Thyroid gland (tissue), 4 donors: Measurements from ENCODE around the gene OSBPL5. TPM values are rescaled to one million over a fixed set of nuclear protein-coding genes. Genes with fewer than 3 reads are reported as not detected.
"Not testable (repeated sequence)": the region's sequence is repeated elsewhere in the genome, so short reads cannot be mapped to it uniquely, and the experiment has no call there.

Source experiments
- DNase-seq, 2 donors: peaks; one replicate each; pipeline ENCODE4 v3.0.0-alpha.2; 2019
- H3K27ac ChIP-seq, 3 donors: fragments of 200-600 bp; sonication (generic); 1 replicate in 2 of 3; 2 replicates in 1 of 3; pipeline ENCODE4 v1.5.1; 2016 to 2019; ENCODE audit warnings: mild to moderate bottlenecking in 1 of 3, moderate library complexity in 1 of 3
- H3K27me3 ChIP-seq: fragments of 200-600 bp; sonication (generic); one replicate; pipeline ENCODE4 v1.5.1; 2019
- H3K36me3 ChIP-seq, 2 donors: fragments of 200-600 bp; sonication (generic); one replicate each; pipeline ENCODE4 v1.5.1; 2016 to 2019
- H3K4me1 ChIP-seq, 2 donors: fragments of 200-600 bp; sonication (generic); one replicate each; pipeline ENCODE4 v1.5.1; 2017 to 2019
- H3K4me3 ChIP-seq, 3 donors: fragments of 200-600 bp; sonication (generic); replicated peaks in 1 of 3; 1 replicate in 2 of 3; 2 replicates in 1 of 3; pipeline ENCODE4 v1.5.1; 2016; ENCODE audit warnings: mild to moderate bottlenecking in 1 of 3
- H3K9me3 ChIP-seq: fragments of 200-600 bp; sonication (generic); one replicate; pipeline ENCODE4 v1.5.1; 2017
- CTCF ChIP-seq, 6 experiments: fragments of 200-600 bp in 3 of 6; fragments of 450-650 bp in 3 of 6; sonication (generic) in 3 of 6; IDR thresholded peaks; one replicate each; pipeline ENCODE4 v1.5.1; 2016 to 2019; ENCODE audit warnings: antibody characterized with exemption in 6 of 6, mild to moderate bottlenecking in 2 of 6, inconsistent platforms in 1 of 6, moderate library complexity in 1 of 6
- POLR2A ChIP-seq, 2 donors: fragments of 450-650 bp; IDR thresholded peaks; one replicate each; pipeline ENCODE4 v1.6.1; 2017; ENCODE audit warnings: antibody characterized with exemption in 2 of 2, mild to moderate bottlenecking in 2 of 2, moderate library complexity in 1 of 2
- WGBS, 2 donors: methylation state at CpG; one replicate each; pipeline ENCODE4 v1.1.5; 2017; 5-methylcytosine and 5-hydroxymethylcytosine counted together
- intact Hi-C: fragments of 100-400 bp; cut with DNase I; formaldehyde crosslinking; loops from one replicate; pipeline ENCODE4 v1.15.1; 2023
- total RNA-seq, 4 donors: library from RNA; depleted of rRNA; stranded (reverse); fragments of >200 nt; gene quantifications; one replicate each; pipeline ENCODE4 v1.2.3, GENCODE V29; 2016

OSBPL5 gene
- total RNA-seq, 4 donors from 2014 or later, result 24.2 to 46.7 (median 34.4) TPM

- Histone ChIP-seq H3K27me3 (no peaks in the 10 kb centered on the region), H3K36me3 (peaks cover 7 to 9% of the 10 kb centered on the region in 2 donors), H3K4me1 (peaks cover 3 to 26% of the 10 kb centered on the region in 2 donors), H3K27ac (no peak overlapping the region), H3K9me3 (no peaks in the 10 kb centered on the region), H3K4me3 (no peak overlapping the region)
- no peak for DNase-seq
- intact Hi-C loops, result no loop called here
- TF ChIP-seq CTCF (IDR thresholded peaks at IDR 0.05) (no peak), POLR2A (IDR thresholded peaks at IDR 0.05) (no peak)
- 96 to 97% methylated on average over 10 of the region's 10 CpGs for WGBS, 2 donors
These were observed 43.7 kb downstream of the OSBPL5 start for GRCh38 chr11:3121416-3121815.

GRCh38 chr11:3120071-3120792 is 44.9 kb downstream of the OSBPL5 start:
- intact Hi-C loops, result no loop called here
- WGBS, 2 donors, result 95 to 96% methylated on average over 14 to 25 of the region's 26 CpGs
- Histone ChIP-seq H3K4me1 (peaks cover 3 to 25% of the 10 kb centered on the region in 2 donors), H3K9me3 (no peaks in the 10 kb centered on the region), H3K27me3 (no peaks in the 10 kb centered on the region), H3K27ac (no peak overlapping the region), H3K36me3 (peaks cover 7 to 9% of the 10 kb centered on the region in 2 donors), H3K4me3 (no peak overlapping the region)
- TF ChIP-seq POLR2A (IDR thresholded peaks at IDR 0.05) (no peak), CTCF (IDR thresholded peaks at IDR 0.05) (no peak)
- DNase-seq, result peak in 1 of 2 donors; percentile 1

- WGBS, 2 donors, result 96 to 99% methylated on average over 8 to 11 of the region's 14 CpGs
- no peak overlapping the region for H3K4me3 ChIP-seq
- H3K27ac ChIP-seq, result no peak overlapping the region
- no peak for TF ChIP-seq CTCF (IDR thresholded peaks at IDR 0.05)
- TF ChIP-seq POLR2A (IDR thresholded peaks at IDR 0.05), result no peak
- H3K4me1 ChIP-seq, result peaks cover 3 to 16% of the 10 kb centered on the region in 2 donors
- DNase-seq, result peak in 1 of 2 donors; percentile 0
- no peaks in the 10 kb centered on the region for H3K9me3 ChIP-seq
- no peaks in the 10 kb centered on the region for H3K27me3 ChIP-seq
- H3K36me3 ChIP-seq, result peaks cover 7 to 9% of the 10 kb centered on the region in 2 donors
- intact Hi-C loops, result no loop called here
These were observed 45.8 kb downstream of the OSBPL5 start for GRCh38 chr11:3119141-3119821.

GRCh38 chr11:3115321-3115720 is 49.8 kb downstream of the OSBPL5 start:
- 87 to 91% methylated on average over 3 of the region's 3 CpGs for WGBS, 2 donors
- Histone ChIP-seq H3K4me1 (no peaks in the 10 kb centered on the region), H3K36me3 (no peaks in the 10 kb centered on the region), H3K4me3 (no peak overlapping the region), H3K9me3 (no peaks in the 10 kb centered on the region), H3K27me3 (no peaks in the 10 kb centered on the region), H3K27ac (no peak overlapping the region)
- TF ChIP-seq POLR2A (IDR thresholded peaks at IDR 0.05) (no peak), CTCF (IDR thresholded peaks at IDR 0.05) (no peak)
- DNase-seq, result no peak
- intact Hi-C loops, result no loop called here

- intact Hi-C loops, H3K4me3 ChIP-seq, H3K9me3 ChIP-seq, H3K36me3 ChIP-seq, H3K27me3 ChIP-seq, H3K4me1 ChIP-seq, DNase-seq, H3K27ac ChIP-seq: not testable (repeated sequence)
These were observed 51.4 kb downstream of the OSBPL5 start for GRCh38 chr11:3113661-3114060.
